HS-27A (cell line): ENCODE data around the gene SEZ6.

ENCODE experiments used
- DNase-seq: peaks from one replicate; pipeline ENCODE4 v3.0.0-alpha.2; 2012; ENCODE audit warnings: low read depth, missing footprints

SEZ6 gene

GRCh38 chr17:29003289-29003688 lies 2.5 kb downstream of the SEZ6 start:
- DNase-seq, result no peak

- no peak for DNase-seq
Observed at GRCh38 chr17:29002811-29003210, 3.0 kb downstream of the SEZ6 start.

GRCh38 chr17:29000973-29001372 lies 4.9 kb downstream of the SEZ6 start:
- DNase-seq, result no peak

GRCh38 chr17:28999206-28999605 lies 6.6 kb downstream of the SEZ6 start:
- DNase-seq, result no peak

- DNase-seq, result no peak
Observed at GRCh38 chr17:28997806-28998205, 8.0 kb downstream of the SEZ6 start.

- DNase-seq, result no peak
Observed at GRCh38 chr17:28996554-28997096, 9.2 kb downstream of the SEZ6 start.

- no peak for DNase-seq
Observed at GRCh38 chr17:28993645-28994426, 12.0 kb downstream of the SEZ6 start.

GRCh38 chr17:28992625-28993600 lies 12.9 kb downstream of the SEZ6 start:
- no peak for DNase-seq

- no peak for DNase-seq
Observed at GRCh38 chr17:28992185-28992584, 13.6 kb downstream of the SEZ6 start.

GRCh38 chr17:28991779-28992178 lies 14.1 kb downstream of the SEZ6 start:
- DNase-seq, result no peak

GRCh38 chr17:28989028-28989427 lies 16.8 kb downstream of the SEZ6 start:
- no peak for DNase-seq

GRCh38 chr17:28988475-28988874 lies 17.4 kb downstream of the SEZ6 start:
- no peak for DNase-seq

- DNase-seq, result no peak
Observed at GRCh38 chr17:28986714-28987655, 18.8 kb downstream of the SEZ6 start.

GRCh38 chr17:28985950-28986713 lies 19.7 kb downstream of the SEZ6 start:
- DNase-seq, result no peak

GRCh38 chr17:28983286-28984230 lies 22.3 kb downstream of the SEZ6 start:
- no peak for DNase-seq

- DNase-seq, result no peak
Observed at GRCh38 chr17:28982131-28982793, 23.6 kb downstream of the SEZ6 start.

- no peak for DNase-seq
Observed at GRCh38 chr17:28978356-28978964, 27.4 kb downstream of the SEZ6 start.

GRCh38 chr17:28977659-28978355 lies 28.0 kb downstream of the SEZ6 start:
- DNase-seq, result no peak
